Naive thymus-derived CD4-positive, alpha-beta T cell (primary cell): ENCODE results near the gene IPO4. TPM values are rescaled to one million over a fixed set of nuclear protein-coding genes. Genes with fewer than 3 reads are reported as not detected.

ENCODE experiments used
- ATAC-seq: fragments of 150-1000 bp; cut with Tn5 transposase; 2 replicates; pipeline ENCODE4 v1.10.0; 2021; ENCODE audit warnings: mild to moderate bottlenecking, moderate library complexity
- CTCF ChIA-PET: fragments of 350-600 bp; sonication (Branson Sonifier 250); formaldehyde crosslinking; loops from one replicate; lab custom pipeline; 2021; ENCODE audit warnings: antibody characterized with exemption; lab: Charles Lee
- POLR2A ChIA-PET: fragments of 350-600 bp; sonication (Branson Sonifier 250); formaldehyde crosslinking; loops from one replicate; lab custom pipeline; 2021; ENCODE audit warnings: antibody characterized with exemption, inconsistent platforms; lab: Charles Lee
- DNase-seq, 9 donors: peaks; one replicate each; pipeline versions ENCODE4 v3.0.0 to v3.0.0-alpha.2; 2020 to 2022; ENCODE audit warnings: mixed read lengths in 1 of 9
- H3K27ac ChIP-seq: one replicate; pipeline ENCODE4 v1.7.0; 2013; ENCODE audit warnings: mild to moderate bottlenecking, low read depth, low read length, moderate library complexity
- H3K27me3 ChIP-seq, 2 donors: one replicate each; pipeline ENCODE4 v1.7.0; 2013; ENCODE audit warnings: low read length in 2 of 2, mild to moderate bottlenecking in 2 of 2, moderate library complexity in 2 of 2; ENCODE audit not compliant: control insufficient read depth in 2 of 2, insufficient read depth in 2 of 2
- H3K36me3 ChIP-seq, 3 experiments: 1 replicate in 2 of 3; 2 replicates in 1 of 3; pipeline ENCODE4 v1.7.0; 2013; ENCODE audit warnings: low read length in 3 of 3, mild to moderate bottlenecking in 3 of 3, moderate library complexity in 1 of 3; ENCODE audit not compliant: insufficient read depth in 3 of 3, control insufficient read depth in 2 of 3
- H3K4me1 ChIP-seq, 2 donors: one replicate each; pipeline ENCODE4 v1.7.0; 2013; ENCODE audit warnings: low read length in 2 of 2, mild to moderate bottlenecking in 2 of 2, moderate library complexity in 1 of 2; ENCODE audit not compliant: control insufficient read depth in 2 of 2, insufficient read depth in 2 of 2
- H3K4me3 ChIP-seq: 2 replicates; pipeline ENCODE4 v1.7.0; 2013; ENCODE audit warnings: mild to moderate bottlenecking, low read length
- H3K9me3 ChIP-seq, 3 experiments: 1 replicate in 2 of 3; 2 replicates in 1 of 3; pipeline ENCODE4 v1.7.0; 2013; ENCODE audit warnings: low read length in 3 of 3; ENCODE audit not compliant: control insufficient read depth in 2 of 3
- H3K27ac Mint-ChIP-seq, 9 donors: one replicate each; pipeline ENCODE4 v1.8.0; 2020 to 2022; ENCODE audit warnings: mixed read lengths in 9 of 9, mild to moderate bottlenecking in 8 of 9, moderate library complexity in 5 of 9, inconsistent platforms in 2 of 9
- H3K27me3 Mint-ChIP-seq, 5 donors: one replicate each; pipeline ENCODE4 v1.8.0; 2021 to 2022; ENCODE audit warnings: mixed read lengths in 5 of 5, mild to moderate bottlenecking in 1 of 5
- H3K36me3 Mint-ChIP-seq, 5 donors: one replicate each; pipeline ENCODE4 v1.8.0; 2020 to 2022; ENCODE audit warnings: mixed read lengths in 5 of 5, mild to moderate bottlenecking in 3 of 5, inconsistent platforms in 1 of 5
- H3K4me1 Mint-ChIP-seq, 7 donors: one replicate each; pipeline ENCODE4 v1.8.0; 2020 to 2022; ENCODE audit warnings: mixed read lengths in 7 of 7, mild to moderate bottlenecking in 3 of 7, inconsistent platforms in 1 of 7
- H3K4me3 Mint-ChIP-seq, 10 donors: one replicate each; pipeline ENCODE4 v1.8.0; 2020 to 2022; ENCODE audit warnings: mild to moderate bottlenecking in 10 of 10, mixed read lengths in 10 of 10, moderate library complexity in 6 of 10, inconsistent platforms in 2 of 10
- H3K9me3 Mint-ChIP-seq, 11 donors: one replicate each; pipeline ENCODE4 v1.8.0; 2020 to 2022; ENCODE audit warnings: mixed read lengths in 11 of 11, mild to moderate bottlenecking in 4 of 11, inconsistent platforms in 1 of 11, moderate library complexity in 1 of 11
- intact Hi-C, 2 donors: fragments of 100-400 bp; cut with micrococcal nuclease; formaldehyde crosslinking; loops; one replicate each; pipeline ENCODE4 v1.15.1; 2023
- polyA plus RNA-seq, 2 donors: library from polyadenylated mRNA; unstranded; fragments of 300-500 nt; fragmentation: Illumina TruSeq; gene quantifications; one replicate each; pipeline ENCODE4 v1.2.3, GENCODE V29; 2021
- total RNA-seq, 6 experiments: library from RNA in 5 of 6; stranded (reverse) in 5 of 6; gene quantifications; 1 replicate in 5 of 6; 2 replicates in 1 of 6; pipeline ENCODE4 v1.2.3 and lab custom pipeline; 2021 to 2026

IPO4 gene
- total and polyA plus RNA-seq, 7 experiments from 2014 or later, result 17.5 to 45.2 (median 36.2) TPM

DNA sequence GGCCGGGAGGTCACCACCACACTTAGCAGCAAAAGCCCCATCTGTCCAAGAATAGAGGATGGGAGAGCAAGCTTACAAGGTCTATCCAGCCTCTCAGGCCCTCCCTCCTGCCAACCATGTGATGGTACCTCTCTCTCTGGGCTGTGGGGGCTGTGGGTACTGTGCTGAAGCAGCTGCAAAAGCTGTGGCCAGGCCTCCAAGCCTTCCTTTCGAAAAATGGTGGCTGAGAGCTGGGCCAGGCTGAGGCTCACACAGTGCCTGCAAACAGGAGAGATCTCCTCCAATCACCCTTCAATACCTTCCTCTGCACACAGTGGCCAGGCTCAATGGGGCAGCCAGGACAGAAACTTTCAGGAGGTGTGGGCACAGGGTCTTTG is 1.1 kb downstream of the IPO4 start:
- Histone ChIP-seq H3K4me1 (peaks cover 15 to 16% of the 10 kb centered on the region in 2 donors), H3K27ac (peak overlapping the region; percentile 83), H3K9me3 (no peaks in the 10 kb centered on the region), H3K27me3 (no peaks in the 10 kb centered on the region), H3K4me3 (peak overlapping the region; percentile 89), H3K36me3 (peaks cover 5 to 52% (median 10%) of the 10 kb centered on the region in 3 experiments)
- intact Hi-C loops, result no loop called here
- no peaks in the 10 kb centered on the region for H3K27me3 Mint-ChIP-seq
- peaks cover 20 to 45% (median 41%) of the 10 kb centered on the region in 7 donors for H3K4me1 Mint-ChIP-seq
- peak overlapping the region in 9 of 10 donors; percentile 89 to 92 (median 90) for H3K4me3 Mint-ChIP-seq
- peaks cover 0 to 19% (median 7%) of the 10 kb centered on the region in 5 donors for H3K36me3 Mint-ChIP-seq
- DNase-seq, result no peak
- H3K27ac Mint-ChIP-seq, result peak overlapping the region; percentile 82 to 96 (median 90)
- ATAC-seq, result no peak
- POLR2A ChIA-PET, result interaction anchor here (0.7 to 2.8 kb wide), 10 partner anchors 8 to 144 kb away, joined by 3 to 21 read pairs (median 5); partner anchors contain the start of genes CHMP4A, DCAF11, EMC9 and MDP1
- CTCF ChIA-PET, result interaction anchor here (2.1 kb wide), 1 partner anchor 26 kb away, joined by 7 read pairs; the partner anchor contains the start of gene IRF9
- peaks cover 0 to 3% (median 0%) of the 10 kb centered on the region in 11 donors for H3K9me3 Mint-ChIP-seq

DNA sequence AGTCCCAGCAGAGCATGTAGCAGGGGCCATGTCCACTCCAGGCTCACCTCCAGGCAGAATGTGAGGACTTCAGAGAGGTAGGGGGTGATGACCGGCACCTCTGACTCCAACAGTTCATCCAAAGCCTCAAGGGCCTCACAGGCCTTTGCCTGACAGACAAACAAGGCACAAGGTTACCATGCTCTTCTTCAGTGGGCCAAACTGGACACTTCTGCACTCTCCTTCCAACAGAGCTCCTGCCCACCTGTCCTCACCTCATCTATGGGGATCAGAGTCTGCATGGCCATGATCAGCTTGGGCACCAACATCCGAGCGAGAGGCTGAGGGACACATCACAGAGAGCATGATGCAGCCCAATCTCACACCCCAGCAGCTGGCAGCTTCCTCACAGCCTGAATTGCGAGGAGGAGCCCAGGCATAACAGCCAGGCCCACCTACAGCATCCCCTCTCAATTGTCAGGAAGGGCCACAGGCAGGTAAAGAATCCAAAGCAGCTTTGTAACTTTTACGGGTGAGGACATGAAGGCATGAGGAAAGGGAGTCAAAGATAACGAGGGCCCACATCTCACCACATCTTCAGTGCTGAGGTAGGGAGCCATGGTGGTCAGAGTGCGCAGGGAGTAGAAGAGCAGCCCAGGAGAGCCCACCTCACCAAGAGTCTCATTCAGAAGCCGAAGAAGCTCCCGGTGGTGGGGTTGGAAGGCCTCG is 1.6 kb downstream of the IPO4 start:
- Histone ChIP-seq H3K27ac (no peak overlapping the region), H3K36me3 (peaks cover 1 to 53% (median 10%) of the 10 kb centered on the region in 3 experiments), H3K4me3 (no peak overlapping the region), H3K9me3 (no peaks in the 10 kb centered on the region), H3K4me1 (peaks cover 15 to 16% of the 10 kb centered on the region in 2 donors), H3K27me3 (no peaks in the 10 kb centered on the region)
- intact Hi-C loops, result no loop called here
- ATAC-seq (no peak), DNase-seq (no peak)
- ChIA-PET POLR2A (interaction anchor here (0.7 to 2.8 kb wide), 9 partner anchors 9 to 145 kb away, joined by 3 to 13 read pairs (median 5); partner anchors contain the start of genes CHMP4A, DHRS1, EMC9 and IRF9), CTCF (interaction anchor here (1.1 kb wide), 1 partner anchor 26 kb away, joined by 3 read pairs; the partner anchor contains the start of gene IRF9)
- H3K4me1 Mint-ChIP-seq, result peaks cover 15 to 40% (median 37%) of the 10 kb centered on the region in 7 donors
- H3K27me3 Mint-ChIP-seq, result no peaks in the 10 kb centered on the region
- peaks cover 0 to 4% (median 0%) of the 10 kb centered on the region in 11 donors for H3K9me3 Mint-ChIP-seq
- H3K36me3 Mint-ChIP-seq, result peaks cover 0 to 16% (median 2%) of the 10 kb centered on the region in 5 donors
- peak overlapping the region in 7 of 9 donors; percentile 37 to 96 (median 62) for H3K27ac Mint-ChIP-seq
- H3K4me3 Mint-ChIP-seq, result peak overlapping the region; percentile 26 to 92 (median 90)

DNA sequence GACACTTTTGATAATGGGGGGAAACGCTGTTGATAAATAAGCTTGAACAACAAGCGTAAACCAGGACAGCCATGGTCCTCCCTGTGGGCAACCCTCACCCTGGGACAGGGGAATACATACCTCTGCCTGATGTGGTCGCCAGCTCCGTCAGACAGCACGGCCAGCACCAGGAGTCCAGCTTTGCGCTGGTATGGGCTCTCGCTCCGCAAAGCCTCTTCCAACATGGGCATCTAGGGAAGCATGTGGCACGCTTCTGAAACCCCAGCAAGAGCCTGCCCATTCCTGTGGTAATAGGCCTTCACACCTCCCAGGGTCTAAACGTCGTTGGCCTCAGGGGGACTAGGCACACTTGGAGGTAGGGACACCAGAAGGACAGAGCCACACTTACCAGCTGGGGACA is 2.9 kb downstream of the IPO4 start:
- H3K4me1 ChIP-seq, result peaks cover 15 to 16% of the 10 kb centered on the region in 2 donors
- peaks cover 12 to 36% (median 29%) of the 10 kb centered on the region in 7 donors for H3K4me1 Mint-ChIP-seq
- H3K27ac ChIP-seq, result no peak overlapping the region
- CTCF ChIA-PET, result interaction anchor here (1.1 to 1.4 kb wide), 3 partner anchors 21 to 77 kb away, joined by 3 to 4 read pairs (median 3); partner anchors contain the start of gene IRF9
- H3K9me3 Mint-ChIP-seq, result peaks cover 0 to 4% (median 0%) of the 10 kb centered on the region in 11 donors
- no peaks in the 10 kb centered on the region for H3K27me3 Mint-ChIP-seq
- peaks cover 0 to 59% (median 10%) of the 10 kb centered on the region in 3 experiments for H3K36me3 ChIP-seq
- peak overlapping the region in 1 of 10 donors; percentile 21 for H3K4me3 Mint-ChIP-seq
- peaks cover 0 to 15% (median 4%) of the 10 kb centered on the region in 5 donors for H3K36me3 Mint-ChIP-seq
- POLR2A ChIA-PET, result interaction anchor here (0.6 to 2.2 kb wide), 10 partner anchors 9 to 114 kb away, joined by 3 to 9 read pairs (median 4); partner anchors contain the start of genes CHMP4A, DHRS1, IRF9 and NOP9
- ATAC-seq (no peak), DNase-seq (no peak)
- peak overlapping the region in 2 of 9 donors; percentile 67 to 71 for H3K27ac Mint-ChIP-seq
- no peak overlapping the region for H3K4me3 ChIP-seq
- H3K27me3 ChIP-seq, result no peaks in the 10 kb centered on the region
- intact Hi-C loops, result no loop called here
- H3K9me3 ChIP-seq, result no peaks in the 10 kb centered on the region

DNA sequence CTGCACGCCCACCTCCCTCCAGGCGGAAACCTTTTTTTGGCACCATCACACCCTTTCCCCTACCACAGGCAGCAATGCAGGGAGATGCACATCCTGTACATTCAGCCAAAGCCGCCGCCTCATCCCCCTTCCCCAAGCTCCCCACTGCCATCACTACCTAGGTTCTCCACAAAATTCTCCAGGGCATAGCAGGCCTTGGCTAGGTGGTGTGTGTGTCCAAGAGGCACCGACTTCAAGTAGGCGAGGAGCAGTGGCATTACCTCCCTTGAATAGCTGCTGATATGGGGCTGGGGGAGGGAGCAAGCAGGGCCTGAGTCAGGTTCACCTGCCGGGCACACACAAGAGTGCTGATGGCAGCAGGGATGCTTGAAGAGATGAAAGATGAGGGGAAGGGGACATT is 3.6 kb downstream of the IPO4 start:
- no peak for DNase-seq
- CTCF ChIA-PET, result interaction anchor here (1.3 to 1.4 kb wide), 2 partner anchors 20 to 76 kb away, joined by 3 to 4 read pairs; no protein-coding TSS in a partner anchor
- no peak for ATAC-seq
- POLR2A ChIA-PET, result interaction anchor here (0.7 to 2.2 kb wide), 8 partner anchors 9 to 58 kb away, joined by 3 to 9 read pairs (median 3); partner anchors contain the start of genes CHMP4A, IRF9 and TINF2
- intact Hi-C loops, result no loop called here
- peaks cover 15 to 16% of the 10 kb centered on the region in 2 donors for H3K4me1 ChIP-seq
- H3K4me3 ChIP-seq, result no peak overlapping the region
- no peaks in the 10 kb centered on the region for H3K9me3 ChIP-seq
- Mint-ChIP-seq H3K27me3 (no peaks in the 10 kb centered on the region), H3K4me1 (peaks cover 12 to 33% (median 27%) of the 10 kb centered on the region in 7 donors), H3K9me3 (peaks cover 0 to 4% (median 0%) of the 10 kb centered on the region in 11 donors), H3K27ac (peak overlapping the region in 1 of 9 donors; percentile 65), H3K4me3 (peak overlapping the region in 1 of 10 donors; percentile 38), H3K36me3 (peaks cover 0 to 17% (median 4%) of the 10 kb centered on the region in 5 donors)
- peaks cover 0 to 66% (median 10%) of the 10 kb centered on the region in 3 experiments for H3K36me3 ChIP-seq
- H3K27me3 ChIP-seq, result no peaks in the 10 kb centered on the region
- no peak overlapping the region for H3K27ac ChIP-seq

DNA sequence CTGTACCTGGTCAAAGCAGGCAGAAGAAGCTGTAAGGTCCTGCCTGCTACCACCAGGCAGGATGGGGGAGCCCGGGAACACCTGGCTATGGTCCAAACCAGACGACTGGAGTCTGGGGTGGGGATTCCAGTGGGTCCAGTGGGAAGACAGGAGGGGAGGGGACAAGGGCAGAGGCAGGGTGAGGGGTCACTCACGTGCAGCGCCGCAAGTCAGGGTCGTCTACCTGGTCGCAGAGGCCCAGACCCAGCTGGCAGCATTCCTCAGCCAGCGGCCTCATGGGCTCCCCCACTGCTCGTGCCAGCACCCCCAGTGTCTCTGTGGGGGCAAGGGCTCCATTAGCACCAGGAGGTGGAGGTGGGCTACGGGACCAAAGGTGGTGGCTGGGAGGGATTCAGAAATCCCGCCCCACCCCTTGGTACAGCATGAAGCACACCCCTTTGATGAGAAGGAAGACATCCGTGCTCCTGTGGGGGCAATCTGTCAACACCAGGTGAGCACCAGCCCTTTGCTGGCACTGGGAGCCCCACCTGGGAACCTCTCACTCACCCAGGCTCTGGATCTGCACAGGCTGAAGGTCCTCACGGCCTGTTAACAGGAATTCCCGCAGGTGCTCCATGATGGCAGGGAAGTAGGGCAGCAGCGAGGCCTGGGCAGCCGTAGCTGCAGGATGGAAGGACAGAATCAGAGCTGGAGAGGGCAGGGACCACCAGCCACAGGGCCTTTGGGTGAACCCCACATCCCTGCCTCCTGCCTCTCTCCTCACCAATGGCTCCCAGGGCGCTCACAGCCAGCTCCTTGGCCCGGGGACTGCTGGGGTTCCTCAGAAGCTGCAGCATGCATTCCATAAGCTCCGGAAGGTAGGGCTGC is 4.3 kb downstream of the IPO4 start:
- Mint-ChIP-seq H3K4me1 (peaks cover 10 to 29% (median 22%) of the 10 kb centered on the region in 7 donors), H3K4me3 (no peak overlapping the region), H3K9me3 (peaks cover 0 to 4% (median 0%) of the 10 kb centered on the region in 11 donors), H3K36me3 (peaks cover 0 to 18% (median 4%) of the 10 kb centered on the region in 5 donors), H3K27ac (peak overlapping the region in 2 of 9 donors; percentile 32 to 69), H3K27me3 (no peaks in the 10 kb centered on the region)
- CTCF ChIA-PET, result interaction anchor here (1.3 to 1.4 kb wide), 2 partner anchors 19 to 75 kb away, joined by 3 to 4 read pairs; no protein-coding TSS in a partner anchor
- ATAC-seq (no peak), DNase-seq (peak in 1 of 9 donors; percentile 26)
- intact Hi-C loops, result no loop called here
- Histone ChIP-seq H3K9me3 (no peaks in the 10 kb centered on the region), H3K27ac (no peak overlapping the region), H3K36me3 (peaks cover 0 to 73% (median 10%) of the 10 kb centered on the region in 3 experiments), H3K27me3 (no peaks in the 10 kb centered on the region), H3K4me1 (peaks cover 15% of the 10 kb centered on the region in 2 donors), H3K4me3 (no peak overlapping the region)
- POLR2A ChIA-PET, result interaction anchor here (0.7 to 2.2 kb wide), 8 partner anchors 9 to 70 kb away, joined by 3 to 9 read pairs (median 3); partner anchors contain the start of genes DCAF11, IRF9 and TINF2
